H9 (cell line): ENCODE data around the gene SCGB1D1. TPM values are rescaled to one million over a fixed set of nuclear protein-coding genes. Genes with fewer than 3 reads are reported as not detected.

ENCODE experiments used
- DNase-seq: peaks from one replicate; pipeline ENCODE4 v3.0.0-alpha.2; 2017
- H2AFZ ChIP-seq: one replicate; pipeline ENCODE4 v1.6.1; 2013; ENCODE audit warnings: mild to moderate bottlenecking, low read length, control low read depth, moderate library complexity
- H2AK5ac ChIP-seq: 2 replicates; pipeline ENCODE4 v1.6.1; 2013; ENCODE audit warnings: low read length, control low read depth, mixed read lengths; ENCODE audit not compliant: insufficient read length
- H2BK120ac ChIP-seq: one replicate; pipeline ENCODE4 v1.6.1; 2013; ENCODE audit warnings: low read depth, mild to moderate bottlenecking, low read length, control low read depth, inconsistent platforms; ENCODE audit not compliant: poor library complexity, severe bottlenecking
- H2BK12ac ChIP-seq: 2 replicates; pipeline ENCODE4 v1.6.1; 2013; ENCODE audit warnings: low read length, control low read depth, mixed read lengths, low read depth; ENCODE audit not compliant: insufficient read length
- H2BK15ac ChIP-seq: 2 replicates; pipeline ENCODE4 v1.6.1; 2013; ENCODE audit warnings: low read depth, low read length, control low read depth
- H2BK20ac ChIP-seq: one replicate; pipeline ENCODE4 v1.6.1; 2013; ENCODE audit warnings: low read depth, mild to moderate bottlenecking, low read length, control low read depth, inconsistent platforms; ENCODE audit not compliant: poor library complexity, severe bottlenecking
- H2BK5ac ChIP-seq: 2 replicates; pipeline ENCODE4 v1.6.1; 2013; ENCODE audit warnings: low read length, control low read depth, mixed read lengths; ENCODE audit not compliant: insufficient read length
- H3K14ac ChIP-seq: 2 replicates; pipeline ENCODE4 v1.6.1; 2013; ENCODE audit warnings: low read length, control low read depth; ENCODE audit not compliant: insufficient read depth
- H3K18ac ChIP-seq: 2 replicates; pipeline ENCODE4 v1.6.1; 2013; ENCODE audit warnings: low read depth, mild to moderate bottlenecking, mixed read lengths, low read length, control low read depth; ENCODE audit not compliant: insufficient read length
- H3K23ac ChIP-seq: 2 replicates; pipeline ENCODE4 v1.6.1; 2013; ENCODE audit warnings: low read length, control low read depth, mixed read lengths, low read depth; ENCODE audit not compliant: insufficient read length
- H3K23me2 ChIP-seq: 2 replicates; pipeline ENCODE4 v1.6.1; 2013; ENCODE audit warnings: low read depth, mild to moderate bottlenecking, mixed read lengths, low read length, control low read depth; ENCODE audit not compliant: insufficient read length, poor library complexity, severe bottlenecking
- H3K27ac ChIP-seq: 2 replicates; pipeline ENCODE4 v1.5.1; 2013; ENCODE audit warnings: low read length, control low read depth, mixed read lengths, low read depth; ENCODE audit not compliant: insufficient read length
- H3K27me3 ChIP-seq: 2 replicates; pipeline ENCODE4 v1.6.1; 2013; ENCODE audit warnings: low read length, control low read depth, inconsistent platforms; ENCODE audit not compliant: insufficient read depth
- H3K4ac ChIP-seq: 2 replicates; pipeline ENCODE4 v1.6.1; 2013; ENCODE audit warnings: low read depth, mild to moderate bottlenecking, control low read depth, inconsistent platforms, low read length, moderate library complexity
- H3K4me1 ChIP-seq: 2 replicates; pipeline ENCODE4 v1.6.1; 2013; ENCODE audit warnings: low read length, control low read depth, inconsistent platforms; ENCODE audit not compliant: insufficient read depth
- H3K4me2 ChIP-seq: 2 replicates; pipeline ENCODE4 v1.6.1; 2013; ENCODE audit warnings: low read length, control low read depth, mixed read lengths; ENCODE audit not compliant: insufficient read length, insufficient read depth
- H3K56ac ChIP-seq: 2 replicates; pipeline ENCODE4 v1.6.1; 2013; ENCODE audit warnings: low read depth, mild to moderate bottlenecking, mixed read lengths, low read length, control low read depth; ENCODE audit not compliant: insufficient read length
- H3K79me1 ChIP-seq: 2 replicates; pipeline ENCODE4 v1.6.1; 2013; ENCODE audit warnings: low read depth, mild to moderate bottlenecking, moderate library complexity, low read length, control low read depth, inconsistent platforms; ENCODE audit not compliant: insufficient read depth, poor library complexity, severe bottlenecking
- H3K79me2 ChIP-seq: 2 replicates; pipeline ENCODE4 v1.6.1; 2013; ENCODE audit warnings: low read length, control low read depth, inconsistent platforms; ENCODE audit not compliant: insufficient read depth
- H3K9ac ChIP-seq: 2 replicates; pipeline ENCODE4 v1.6.1; 2013; ENCODE audit warnings: low read length, control low read depth, mixed read lengths; ENCODE audit not compliant: insufficient read length; ENCODE audit errors: extremely low read depth
- H3K9me3 ChIP-seq: one replicate; pipeline ENCODE4 v1.6.1; 2013; ENCODE audit warnings: low read depth, low read length, inconsistent platforms; ENCODE audit not compliant: control insufficient read depth
- H3T11ph ChIP-seq: one replicate; pipeline ENCODE4 v1.6.1; 2013; ENCODE audit warnings: mild to moderate bottlenecking, low read length, control low read depth, inconsistent platforms
- H4K20me1 ChIP-seq: one replicate; pipeline ENCODE4 v1.6.1; 2013; ENCODE audit not compliant: control insufficient read depth, insufficient read length, insufficient read depth
- H4K5ac ChIP-seq: 2 replicates; pipeline ENCODE4 v1.6.1; 2013; ENCODE audit warnings: low read depth, mild to moderate bottlenecking, mixed read lengths, low read length, control low read depth; ENCODE audit not compliant: insufficient read length
- H4K8ac ChIP-seq: replicated peaks from 2 replicates; pipeline ENCODE4 v1.6.1; 2013; ENCODE audit warnings: low read length, control low read depth, mixed read lengths, low read depth; ENCODE audit not compliant: insufficient read length
- H4K91ac ChIP-seq: 2 replicates; pipeline ENCODE4 v1.6.1; 2013; ENCODE audit warnings: low read depth, mild to moderate bottlenecking, moderate library complexity, mixed read lengths, low read length, control low read depth; ENCODE audit not compliant: insufficient read length
- H3K27ac Mint-ChIP-seq, 3 experiments: 2 replicates in 2 of 3; 3 replicates in 1 of 3; pipeline ENCODE4 v1.8.0; 2020 to 2021; ENCODE audit warnings: mixed read lengths in 3 of 3, mild to moderate bottlenecking in 1 of 3, moderate library complexity in 1 of 3
- H3K27me3 Mint-ChIP-seq: 2 replicates; pipeline ENCODE4 v1.8.0; 2021; ENCODE audit warnings: low read depth, mild to moderate bottlenecking, moderate library complexity, mixed read lengths
- H3K36me3 Mint-ChIP-seq, 3 experiments: 2 replicates in 2 of 3; 3 replicates in 1 of 3; pipeline ENCODE4 v1.8.0; 2020 to 2021; ENCODE audit warnings: low read depth in 3 of 3, mixed read lengths in 3 of 3; ENCODE audit not compliant: insufficient read depth in 1 of 3
- H3K4me1 Mint-ChIP-seq, 2 experiments: 2 replicates each; pipeline ENCODE4 v1.8.0; 2020; ENCODE audit warnings: mixed read lengths in 2 of 2
- H3K4me3 Mint-ChIP-seq, 2 experiments: 2 replicates in 1 of 2; 3 replicates in 1 of 2; pipeline ENCODE4 v1.8.0; 2020 to 2021; ENCODE audit warnings: mild to moderate bottlenecking in 2 of 2, mixed read lengths in 2 of 2, moderate library complexity in 1 of 2
- H3K9me3 Mint-ChIP-seq, 2 experiments: 2 replicates in 1 of 2; 3 replicates in 1 of 2; pipeline ENCODE4 v1.8.0; 2020; ENCODE audit warnings: mild to moderate bottlenecking in 2 of 2, mixed read lengths in 2 of 2, moderate library complexity in 1 of 2
- WGBS: extraction: QIAGEN DNeasy Blood & Tissue Kit; methylation state at CpG from one replicate; pipeline ENCODE4 v1.1.7; 2013; ENCODE audit warnings: missing lambda C conversion rate, low lambda C conversion rate, mixed read lengths; ENCODE audit not compliant: insufficient read length; ENCODE audit errors: extremely low coverage; 5-methylcytosine and 5-hydroxymethylcytosine counted together
- total RNA-seq: library from RNA; stranded (reverse); gene quantifications from 2 replicates; pipeline ENCODE4 v1.2.1, GENCODE V29; 2021
- TF ChIP-seq, protein P1 (sequence below): fragments of 200-600 bp; sonication (generic); conservative IDR thresholded peaks from 3 replicates; pipeline ENCODE4 v1.8.0; 2021; ENCODE audit warnings: antibody characterized with exemption, mild to moderate bottlenecking

Gene SCGB1D1
- total RNA-seq, 1 experiment from 2014 or later, result not detected

DNA sequence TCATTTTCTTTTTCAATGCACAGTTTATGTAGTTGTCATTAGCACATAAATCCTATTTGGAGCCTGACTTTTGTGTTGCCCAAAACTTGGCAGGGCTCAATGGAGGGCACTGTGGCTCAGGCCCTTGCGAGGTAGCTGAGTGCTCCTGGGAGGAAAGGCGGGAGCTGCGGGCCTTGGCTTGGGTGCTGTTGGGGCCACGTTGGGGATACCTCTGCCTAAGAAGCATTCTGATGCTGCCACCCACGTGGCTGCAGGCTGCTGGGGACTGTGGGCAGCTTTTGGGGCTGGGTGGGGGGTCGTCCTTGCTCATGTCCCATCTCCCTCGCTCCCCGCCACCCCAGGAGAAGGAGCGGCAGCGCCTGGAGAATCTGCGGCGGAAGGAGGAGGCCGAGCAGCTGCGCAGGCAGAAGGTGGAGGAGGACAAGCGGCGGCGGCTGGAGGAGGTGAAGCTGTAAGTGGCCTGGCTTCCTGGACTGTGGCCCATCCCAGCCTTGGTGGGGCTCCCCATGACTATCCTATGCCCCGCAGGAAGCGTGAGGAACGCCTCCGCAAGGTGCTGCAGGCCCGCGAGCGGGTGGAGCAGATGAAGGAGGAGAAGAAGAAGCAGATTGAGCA is 45.3 kb upstream of the SCGB1D1 start:
- H2BK5ac ChIP-seq, result no peak overlapping the region
- TF ChIP-seq, protein P1, sequence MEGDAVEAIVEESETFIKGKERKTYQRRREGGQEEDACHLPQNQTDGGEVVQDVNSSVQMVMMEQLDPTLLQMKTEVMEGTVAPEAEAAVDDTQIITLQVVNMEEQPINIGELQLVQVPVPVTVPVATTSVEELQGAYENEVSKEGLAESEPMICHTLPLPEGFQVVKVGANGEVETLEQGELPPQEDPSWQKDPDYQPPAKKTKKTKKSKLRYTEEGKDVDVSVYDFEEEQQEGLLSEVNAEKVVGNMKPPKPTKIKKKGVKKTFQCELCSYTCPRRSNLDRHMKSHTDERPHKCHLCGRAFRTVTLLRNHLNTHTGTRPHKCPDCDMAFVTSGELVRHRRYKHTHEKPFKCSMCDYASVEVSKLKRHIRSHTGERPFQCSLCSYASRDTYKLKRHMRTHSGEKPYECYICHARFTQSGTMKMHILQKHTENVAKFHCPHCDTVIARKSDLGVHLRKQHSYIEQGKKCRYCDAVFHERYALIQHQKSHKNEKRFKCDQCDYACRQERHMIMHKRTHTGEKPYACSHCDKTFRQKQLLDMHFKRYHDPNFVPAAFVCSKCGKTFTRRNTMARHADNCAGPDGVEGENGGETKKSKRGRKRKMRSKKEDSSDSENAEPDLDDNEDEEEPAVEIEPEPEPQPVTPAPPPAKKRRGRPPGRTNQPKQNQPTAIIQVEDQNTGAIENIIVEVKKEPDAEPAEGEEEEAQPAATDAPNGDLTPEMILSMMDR, result no peak
- no peak overlapping the region for H2BK12ac ChIP-seq
- no peaks in the 10 kb centered on the region for H3K9me3 ChIP-seq
- H4K20me1 ChIP-seq, result no peaks in the 10 kb centered on the region
- H3K14ac ChIP-seq, result no peak overlapping the region
- H4K5ac ChIP-seq, result no peak overlapping the region
- Mint-ChIP-seq H3K27me3 (no peaks in the 10 kb centered on the region), H3K4me3 (no peak overlapping the region), H3K36me3 (peaks cover 48 to 91% (median 88%) of the 10 kb centered on the region in 3 experiments), H3K27ac (peak overlapping the region in 1 of 3 experiments; percentile 87; a peak in 1 of 7 replicates), H3K9me3 (no peaks in the 10 kb centered on the region; a peak in 1 of 5 replicates), H3K4me1 (no peaks in the 10 kb centered on the region)
- no peak overlapping the region for H3K4me2 ChIP-seq
- H3K27me3 ChIP-seq, result no peaks in the 10 kb centered on the region
- peak; percentile 17 for DNase-seq
- H2BK15ac ChIP-seq, result no peak overlapping the region
- H3K56ac ChIP-seq, result no peak overlapping the region
- H2AK5ac ChIP-seq, result no peak overlapping the region
- H4K91ac ChIP-seq, result no peak overlapping the region
- WGBS, result no CpG with 5 or more reads among the region's 24 CpGs
- H3T11ph ChIP-seq, result no peak overlapping the region
- no peak overlapping the region for H3K9ac ChIP-seq
- H3K23me2 ChIP-seq, result no peaks in the 10 kb centered on the region
- H3K18ac ChIP-seq, result no peak overlapping the region
- H4K8ac ChIP-seq, result no peak overlapping the region
- no peak overlapping the region for H3K27ac ChIP-seq
- H3K79me2 ChIP-seq, result no peaks in the 10 kb centered on the region
- no peak overlapping the region for H2BK120ac ChIP-seq
- H2AFZ ChIP-seq, result no peak overlapping the region
- no peak overlapping the region for H3K4ac ChIP-seq
- H3K23ac ChIP-seq, result no peak overlapping the region
- no peaks in the 10 kb centered on the region for H3K79me1 ChIP-seq
- H3K4me1 ChIP-seq, result no peaks in the 10 kb centered on the region
- H2BK20ac ChIP-seq, result no peak overlapping the region
